ENCODE measurements around the gene PRR35. TPM values are rescaled to one million over a fixed set of nuclear protein-coding genes. Genes with fewer than 3 reads are reported as not detected.

PRR35 gene
- total and polyA plus RNA-seq, 2 of the 4 experiments (the other 2 are of a cell fraction) = not detected

GRCh38 chr16:518858-519257 is 41.3 kb upstream of the PRR35 start:
- Histone ChIP-seq H4K8ac (ENCODE audit: low read depth in 2 of 2, low read length in 2 of 2) (no peak overlapping the region), H4K20me1 (ENCODE audit: insufficient read depth, low read length) (peaks cover 9% of the 10 kb centered on the region; the same call in 1 of the 2 replicates), H3K4ac (ENCODE audit: low read depth, low read length) (no peak overlapping the region), H4K5ac (ENCODE audit: low read depth, low read length) (no peak overlapping the region), H2AFZ (replicated peaks; ENCODE audit: low read length, poor library complexity) (no peak overlapping the region), H3K4me2 (ENCODE audit: low read depth, low read length) (no peak overlapping the region), H3K9me1 (ENCODE audit: insufficient read depth, low read length) (peaks cover 6% of the 10 kb centered on the region; the same call in 1 of the 2 replicates), H3K18ac (ENCODE audit: low read depth, low read length) (no peak overlapping the region), H3K14ac (replicated peaks; ENCODE audit: low read depth, low read length) (no peak overlapping the region), H3K36me3 (ENCODE audit: control insufficient read depth, insufficient read depth, low read length) (peaks cover 42% of the 10 kb centered on the region), H3K4me1 (ENCODE audit: control insufficient read depth, insufficient read depth, low read length) (no peaks in the 10 kb centered on the region), H2BK5ac (ENCODE audit: low read depth, low read length, poor library complexity, severe bottlenecking) (no peak overlapping the region), H3K9ac (ENCODE audit: low read depth, low read length) (no peak overlapping the region), H2AK9ac (replicated peaks; ENCODE audit: low read depth, low read length, poor library complexity) (peak overlapping the region; percentile 1), H2BK20ac (ENCODE audit: low read depth, low read length) (no peak overlapping the region), H2AK5ac (ENCODE audit: low read depth, low read length) (no peak overlapping the region), H3K4me3 (ENCODE audit: insufficient read depth, low read depth, low read length) (no peak overlapping the region), H3K56ac (ENCODE audit: extremely low read depth, insufficient read depth, low read length) (no peak overlapping the region), H2BK15ac (ENCODE audit: low read depth, low read length) (no peak overlapping the region), H3K9me3 (ENCODE audit: control insufficient read depth, insufficient read depth, low read length) (no peaks in the 10 kb centered on the region), H3K79me1 (ENCODE audit: low read depth in 1 of 2, low read length in 2 of 2) (peaks cover 0 to 20% of the 10 kb centered on the region in 2 experiments; a peak in 2 of 4 replicates), H3K27me3 (ENCODE audit: control insufficient read depth, insufficient read depth, low read length) (no peaks in the 10 kb centered on the region), H3K23ac (ENCODE audit: low read depth, low read length) (no peak overlapping the region), H3K27ac (ENCODE audit: insufficient read depth, low read length) (no peak overlapping the region), H4K91ac (ENCODE audit: insufficient read depth, low read depth, low read length) (no peak overlapping the region), H2BK120ac (ENCODE audit: low read depth, low read length) (no peak overlapping the region)
- ChIA-PET POLR2A (ENCODE audit: unreplicated experiment) (no interaction called here), CTCF (no interaction called here)
- 97% methylated on average over 7 of the region's 9 CpGs; no CpG with 5 or more reads in 1 of the 2 experiments for WGBS, 2 experiments (ENCODE audit: extremely low coverage in 2 of 2, insufficient read length in 1 of 2)
- DNase-seq (no peak), ATAC-seq (ENCODE audit: low read depth) (no peak)
- no peak for TF ChIP-seq MAZ (IDR thresholded peaks at IDR 0.05; ENCODE audit: borderline replicate concordance, low read depth, low read length)
- TF ChIP-seq, protein P1, sequence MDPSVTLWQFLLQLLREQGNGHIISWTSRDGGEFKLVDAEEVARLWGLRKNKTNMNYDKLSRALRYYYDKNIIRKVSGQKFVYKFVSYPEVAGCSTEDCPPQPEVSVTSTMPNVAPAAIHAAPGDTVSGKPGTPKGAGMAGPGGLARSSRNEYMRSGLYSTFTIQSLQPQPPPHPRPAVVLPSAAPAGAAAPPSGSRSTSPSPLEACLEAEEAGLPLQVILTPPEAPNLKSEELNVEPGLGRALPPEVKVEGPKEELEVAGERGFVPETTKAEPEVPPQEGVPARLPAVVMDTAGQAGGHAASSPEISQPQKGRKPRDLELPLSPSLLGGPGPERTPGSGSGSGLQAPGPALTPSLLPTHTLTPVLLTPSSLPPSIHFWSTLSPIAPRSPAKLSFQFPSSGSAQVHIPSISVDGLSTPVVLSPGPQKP (IDR thresholded peaks at IDR 0.05; ENCODE audit: borderline replicate concordance, low read depth, low read length) = no peak
- no peak for TF ChIP-seq FOS (IDR thresholded peaks at IDR 0.05; ENCODE audit: low read depth, low read length)
- TF ChIP-seq CHD1 (IDR thresholded peaks at IDR 0.05; ENCODE audit: low read depth, low read length) = no peak
- no peak for TF ChIP-seq CEBPB (IDR thresholded peaks at IDR 0.05; ENCODE audit: low read depth, low read length)
- no peak for TF ChIP-seq MXI1 (IDR thresholded peaks at IDR 0.05; ENCODE audit: borderline replicate concordance, low read depth, low read length)
- no peak for TF ChIP-seq RFX5 (IDR thresholded peaks at IDR 0.05; ENCODE audit: low read depth, low read length)
- no peak for TF ChIP-seq RCOR1 (IDR thresholded peaks at IDR 0.05; ENCODE audit: insufficient replicate concordance, low read length)
- no peak for TF ChIP-seq MAFK (IDR thresholded peaks at IDR 0.05; ENCODE audit: low read depth, low read length)
- TF ChIP-seq BHLHE40 (IDR thresholded peaks at IDR 0.05; ENCODE audit: low read depth, low read length) = no peak
- in situ Hi-C loops (cut with MboI; ENCODE audit: low sequenced_read_pairs) (no loop called here), intact Hi-C loops (cut with micrococcal nuclease) (no loop called here), dilution Hi-C loops (cut with HindIII; ENCODE audit: low sequenced_read_pairs, unreplicated experiment) (no loop called here)
- no TSS peak for BruUV-seq (replicated peaks)
